GM10266 (cell line): Measurements from ENCODE around the gene MAN1B1.

Source experiments
- DNase-seq: peaks from one replicate; pipeline ENCODE4 v3.0.0; 2012; ENCODE audit errors: extremely low spot score
- CTCF ChIP-seq: IDR thresholded peaks from 2 replicates; pipeline ENCODE4 v1.5.1; 2012; ENCODE audit warnings: mild to moderate bottlenecking, low read depth; ENCODE audit not compliant: control insufficient read depth, insufficient read depth; ENCODE audit errors: missing control alignments

The MAN1B1 gene

GRCh38 chr9:137096785-137097546, 10.2 kb downstream of the MAN1B1 start:
- TF ChIP-seq CTCF, result no peak
- no peak for DNase-seq

GRCh38 chr9:137097761-137098462, 11.1 kb downstream of the MAN1B1 start:
- no peak for DNase-seq
- TF ChIP-seq CTCF, result no peak

- DNase-seq, result no peak
- TF ChIP-seq CTCF, result no peak
Measured at GRCh38 chr9:137099231-137099630, 12.4 kb downstream of the MAN1B1 start.

GRCh38 chr9:137103206-137103999, 16.6 kb downstream of the MAN1B1 start:
- TF ChIP-seq CTCF, result no peak
- no peak for DNase-seq

GRCh38 chr9:137105814-137106661, 19.3 kb downstream of the MAN1B1 start:
- TF ChIP-seq CTCF, result no peak
- DNase-seq, result no peak

- TF ChIP-seq CTCF, result no peak
- no peak for DNase-seq
Measured at GRCh38 chr9:137106662-137107250, 20.0 kb downstream of the MAN1B1 start.
